Activated naive CD8-positive, alpha-beta T cell (primary cell): ENCODE results near the gene TSHZ2.
"Not testable (repeated sequence)": the region's sequence is repeated elsewhere in the genome, so short reads cannot be mapped to it uniquely, and the experiment has no call there.

Experiments used
- H3K27ac Mint-ChIP-seq: one replicate; pipeline ENCODE4 v1.8.0; 2021; ENCODE audit warnings: mixed read lengths
- H3K27me3 Mint-ChIP-seq: one replicate; pipeline ENCODE4 v1.8.0; 2021; ENCODE audit warnings: mixed read lengths
- H3K36me3 Mint-ChIP-seq: one replicate; pipeline ENCODE4 v1.8.0; 2021; ENCODE audit warnings: mixed read lengths
- H3K4me1 Mint-ChIP-seq: one replicate; pipeline ENCODE4 v1.8.0; 2021; ENCODE audit warnings: low read depth, mixed read lengths
- H3K4me3 Mint-ChIP-seq: one replicate; pipeline ENCODE4 v1.8.0; 2021; ENCODE audit warnings: mild to moderate bottlenecking, mixed read lengths
- H3K9me3 Mint-ChIP-seq: one replicate; pipeline ENCODE4 v1.8.0; 2021; ENCODE audit warnings: low read depth, mixed read lengths

TSHZ2 gene

DNA sequence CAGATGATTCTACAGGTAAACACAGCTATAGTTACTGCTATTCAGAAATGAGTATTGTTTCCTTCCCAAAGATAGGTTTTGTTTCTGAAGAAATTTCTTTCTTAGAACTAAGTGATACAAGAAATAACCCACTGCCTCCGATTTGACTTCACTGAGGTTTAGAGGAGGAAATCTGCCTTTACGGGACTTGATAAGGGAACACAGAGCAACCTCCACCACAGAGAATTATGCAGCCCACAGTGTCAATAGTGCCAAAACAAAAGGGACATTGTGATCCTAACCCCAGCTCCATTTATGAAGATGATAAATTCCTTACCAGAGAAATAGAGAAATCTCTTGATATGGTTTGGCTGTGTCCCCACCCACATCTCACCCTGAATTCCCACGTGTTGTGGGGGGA is 456.8 kb downstream of the TSHZ2 start:
- H3K4me1 Mint-ChIP-seq: no peaks in the 10 kb centered on the region
- H3K4me3 Mint-ChIP-seq: no peak overlapping the region
- H3K27ac Mint-ChIP-seq: no peak overlapping the region
- H3K27me3 Mint-ChIP-seq: no peaks in the 10 kb centered on the region
- no peaks in the 10 kb centered on the region for H3K9me3 Mint-ChIP-seq
- peaks cover 2% of the 10 kb centered on the region for H3K36me3 Mint-ChIP-seq

- Mint-ChIP-seq H3K36me3 (peaks cover 2% of the 10 kb centered on the region), H3K9me3 (no peaks in the 10 kb centered on the region), H3K4me1 (no peaks in the 10 kb centered on the region), H3K27me3 (peaks cover 1% of the 10 kb centered on the region), H3K27ac (no peak overlapping the region), H3K4me3 (no peak overlapping the region)
These were observed 462.5 kb downstream of the TSHZ2 start for GRCh38 chr20:53434662-53435061.

GRCh38 chr20:53436927-53437326 is 464.8 kb downstream of the TSHZ2 start:
- H3K4me3 Mint-ChIP-seq, H3K27ac Mint-ChIP-seq: not testable (repeated sequence)

DNA sequence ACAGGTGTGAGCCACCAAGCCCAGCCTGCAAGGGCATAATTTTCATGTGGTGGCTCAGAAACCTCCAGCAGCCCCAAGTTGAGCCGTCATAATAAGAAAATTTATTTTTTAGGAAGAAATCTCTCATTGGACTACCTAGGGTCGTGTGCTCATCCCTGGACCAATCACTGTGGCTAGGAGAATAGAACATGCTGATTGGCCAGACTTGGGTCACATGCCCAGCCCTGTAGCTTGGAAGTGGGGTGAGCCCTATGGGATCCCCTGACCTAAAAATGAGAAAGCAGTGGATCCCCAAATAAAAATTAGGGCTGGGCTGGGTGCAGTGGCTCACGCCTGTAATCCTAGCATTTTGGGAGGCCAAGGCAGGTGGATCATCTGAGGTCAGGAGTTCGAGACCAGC is 466.2 kb downstream of the TSHZ2 start:
- no peak overlapping the region for H3K4me3 Mint-ChIP-seq
- no peaks in the 10 kb centered on the region for H3K36me3 Mint-ChIP-seq
- H3K27ac Mint-ChIP-seq: no peak overlapping the region
- H3K9me3 Mint-ChIP-seq: no peaks in the 10 kb centered on the region
- peaks cover 1% of the 10 kb centered on the region for H3K27me3 Mint-ChIP-seq
- H3K4me1 Mint-ChIP-seq: no peaks in the 10 kb centered on the region

More at GRCh38 chr20:53436927-53437326, 464.8 kb downstream of the TSHZ2 start:
- not testable (repeated sequence) for H3K9me3 Mint-ChIP-seq, H3K4me1 Mint-ChIP-seq, H3K36me3 Mint-ChIP-seq, H3K27me3 Mint-ChIP-seq

- Mint-ChIP-seq H3K4me3 (no peak overlapping the region), H3K4me1 (no peaks in the 10 kb centered on the region), H3K27ac (no peak overlapping the region), H3K27me3 (peaks cover 1% of the 10 kb centered on the region), H3K36me3 (no peaks in the 10 kb centered on the region), H3K9me3 (no peaks in the 10 kb centered on the region)
These were observed 466.9 kb downstream of the TSHZ2 start for GRCh38 chr20:53439046-53439445.

- Mint-ChIP-seq H3K27ac (no peak overlapping the region), H3K4me1 (no peaks in the 10 kb centered on the region), H3K9me3 (no peaks in the 10 kb centered on the region), H3K36me3 (no peaks in the 10 kb centered on the region), H3K27me3 (peaks cover 1% of the 10 kb centered on the region), H3K4me3 (no peak overlapping the region)
These were observed 467.5 kb downstream of the TSHZ2 start for GRCh38 chr20:53439616-53440015.

DNA sequence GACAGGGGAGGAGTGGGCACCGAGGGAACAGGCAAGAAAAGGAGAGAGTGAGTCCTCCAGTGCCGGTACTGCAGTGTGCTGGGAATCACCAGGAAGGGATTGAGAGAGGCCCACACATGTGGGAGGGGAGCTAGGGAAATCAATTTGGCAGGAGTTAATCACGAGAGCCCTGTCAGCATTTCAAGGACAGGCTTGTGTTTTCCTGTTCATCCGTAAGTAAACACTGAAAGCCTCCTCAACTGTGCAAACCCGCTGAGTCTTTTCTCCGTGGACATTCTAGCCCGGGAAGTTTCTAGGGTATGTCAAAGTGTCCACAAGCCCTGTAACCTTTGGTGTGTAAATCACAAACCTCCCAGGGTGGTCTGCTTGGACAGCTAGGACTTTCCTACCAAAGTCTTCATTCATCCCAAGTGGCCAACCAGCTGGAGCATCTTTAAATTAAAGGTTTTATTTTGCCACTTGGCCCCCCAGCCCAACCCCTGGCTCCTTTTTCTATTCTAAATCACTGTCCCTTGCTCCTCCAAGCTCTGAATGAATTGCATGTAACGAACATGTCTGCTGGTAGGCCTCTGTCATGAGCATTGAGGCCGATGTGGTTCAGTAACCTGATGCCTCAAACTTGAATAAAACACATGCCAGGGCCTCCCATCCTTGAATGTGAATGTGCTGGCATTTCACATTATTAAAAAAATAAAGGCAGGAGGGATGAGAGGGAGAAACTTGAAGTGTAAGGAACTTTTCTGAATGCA is 472.4 kb downstream of the TSHZ2 start:
- no peak overlapping the region for H3K4me3 Mint-ChIP-seq
- H3K27ac Mint-ChIP-seq: no peak overlapping the region
- no peaks in the 10 kb centered on the region for H3K27me3 Mint-ChIP-seq
- H3K4me1 Mint-ChIP-seq: peaks cover 3% of the 10 kb centered on the region
- peaks cover 16% of the 10 kb centered on the region for H3K9me3 Mint-ChIP-seq
- H3K36me3 Mint-ChIP-seq: peaks cover 17% of the 10 kb centered on the region

DNA sequence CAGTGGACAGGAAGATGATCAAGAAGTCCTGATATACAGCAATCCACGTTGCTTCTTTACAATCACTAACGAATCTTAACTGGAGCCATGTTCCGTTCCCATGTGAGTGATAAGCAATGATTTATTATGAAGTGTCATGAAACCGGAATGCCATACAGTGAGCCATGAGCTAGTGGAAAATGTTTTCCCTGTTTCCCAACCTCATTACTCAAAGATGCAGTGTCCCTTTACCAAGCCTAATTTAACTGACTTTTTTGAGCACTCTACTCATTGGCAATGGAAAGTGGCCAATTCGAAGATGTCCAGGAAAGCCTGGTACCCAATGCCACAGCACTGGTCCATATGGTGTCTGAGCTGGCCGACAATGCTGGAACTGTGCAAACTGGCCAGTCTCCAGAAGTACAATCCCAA is 473.2 kb downstream of the TSHZ2 start:
- Mint-ChIP-seq H3K4me1 (peaks cover 3% of the 10 kb centered on the region), H3K27ac (no peak overlapping the region), H3K27me3 (no peaks in the 10 kb centered on the region), H3K4me3 (no peak overlapping the region), H3K9me3 (peaks cover 23% of the 10 kb centered on the region), H3K36me3 (peaks cover 22% of the 10 kb centered on the region)

GRCh38 chr20:53445932-53446331 is 473.8 kb downstream of the TSHZ2 start:
- Mint-ChIP-seq H3K27me3 (no peaks in the 10 kb centered on the region), H3K36me3 (peaks cover 24% of the 10 kb centered on the region), H3K4me3 (no peak overlapping the region), H3K27ac (no peak overlapping the region), H3K4me1 (peaks cover 3% of the 10 kb centered on the region), H3K9me3 (peaks cover 24% of the 10 kb centered on the region)

GRCh38 chr20:53447316-53447715 is 475.2 kb downstream of the TSHZ2 start:
- H3K4me3 Mint-ChIP-seq: no peak overlapping the region
- peaks cover 3% of the 10 kb centered on the region for H3K4me1 Mint-ChIP-seq
- peaks cover 32% of the 10 kb centered on the region for H3K9me3 Mint-ChIP-seq
- H3K36me3 Mint-ChIP-seq: peaks cover 26% of the 10 kb centered on the region
- no peaks in the 10 kb centered on the region for H3K27me3 Mint-ChIP-seq
- H3K27ac Mint-ChIP-seq: no peak overlapping the region

- peaks cover 28% of the 10 kb centered on the region for H3K36me3 Mint-ChIP-seq
- peaks cover 3% of the 10 kb centered on the region for H3K4me1 Mint-ChIP-seq
- H3K9me3 Mint-ChIP-seq: peaks cover 32% of the 10 kb centered on the region
- H3K4me3 Mint-ChIP-seq: no peak overlapping the region
- H3K27ac Mint-ChIP-seq: peak overlapping the region; percentile 1
- no peaks in the 10 kb centered on the region for H3K27me3 Mint-ChIP-seq
These were observed 476.3 kb downstream of the TSHZ2 start for GRCh38 chr20:53448426-53448825.

- peaks cover 32% of the 10 kb centered on the region for H3K9me3 Mint-ChIP-seq
These were observed 476.7 kb downstream of the TSHZ2 start for GRCh38 chr20:53448875-53449274.

DNA sequence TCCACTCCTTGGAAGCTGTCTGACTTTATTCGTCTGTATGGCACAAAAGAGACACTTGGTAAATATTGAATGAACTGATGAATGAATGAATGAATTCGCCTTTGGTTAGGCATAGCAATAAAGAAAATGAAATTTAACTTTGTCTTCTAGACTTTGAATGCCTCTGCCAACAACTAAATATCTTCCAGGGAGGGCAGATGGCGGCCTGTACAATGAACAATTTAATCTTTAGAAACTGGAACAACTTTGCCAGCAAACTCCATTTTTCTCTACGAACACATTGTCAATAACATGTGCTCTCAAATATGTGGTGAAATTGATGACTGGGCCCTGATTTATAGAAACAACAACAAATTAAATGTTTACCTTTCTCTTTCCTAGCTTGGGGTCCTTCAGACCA is 480.9 kb downstream of the TSHZ2 start:
- no peak overlapping the region for H3K27ac Mint-ChIP-seq
- H3K27me3 Mint-ChIP-seq: no peaks in the 10 kb centered on the region
- peaks cover 29% of the 10 kb centered on the region for H3K36me3 Mint-ChIP-seq
- peaks cover 2% of the 10 kb centered on the region for H3K4me1 Mint-ChIP-seq
- no peak overlapping the region for H3K4me3 Mint-ChIP-seq
- H3K9me3 Mint-ChIP-seq: peaks cover 35% of the 10 kb centered on the region

More at GRCh38 chr20:53448875-53449274, 476.7 kb downstream of the TSHZ2 start:
- H3K4me3 Mint-ChIP-seq: no peak overlapping the region
- H3K27me3 Mint-ChIP-seq: no peaks in the 10 kb centered on the region
- peaks cover 3% of the 10 kb centered on the region for H3K4me1 Mint-ChIP-seq
- peaks cover 28% of the 10 kb centered on the region for H3K36me3 Mint-ChIP-seq
- H3K27ac Mint-ChIP-seq: peak overlapping the region; percentile 1

DNA sequence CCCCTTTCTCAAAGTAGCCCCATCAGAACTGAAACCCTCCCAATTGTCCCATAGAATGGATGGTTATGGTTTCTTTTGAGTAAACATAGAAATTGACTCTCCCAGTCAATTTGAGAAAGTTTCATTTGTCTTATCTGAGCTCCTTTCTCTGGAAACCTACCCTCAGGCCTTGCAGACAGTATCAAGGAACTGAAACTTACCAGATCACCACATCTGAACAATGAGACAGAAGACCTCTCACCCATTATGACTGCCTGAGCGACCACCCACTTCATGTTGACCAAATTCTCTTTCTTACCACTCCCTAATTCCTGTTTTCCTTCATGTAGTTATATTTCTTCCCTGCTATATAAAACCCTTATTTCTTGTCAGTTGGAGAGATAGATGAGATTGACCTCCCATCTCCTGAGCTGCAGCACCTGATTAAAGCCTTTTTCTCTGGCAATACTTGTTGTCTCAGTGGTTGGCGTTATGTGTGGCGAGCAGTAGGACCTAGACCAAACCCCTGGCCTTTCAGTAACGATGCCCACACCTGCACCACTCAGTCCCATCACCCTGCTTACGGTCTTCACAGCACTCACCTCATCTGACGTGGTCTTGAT is 482.6 kb downstream of the TSHZ2 start:
- no peak overlapping the region for H3K4me3 Mint-ChIP-seq

GRCh38 chr20:53463101-53463972 is 491.2 kb downstream of the TSHZ2 start:
- Mint-ChIP-seq H3K9me3 (no peaks in the 10 kb centered on the region), H3K4me3 (no peak overlapping the region), H3K36me3 (no peaks in the 10 kb centered on the region), H3K27ac (no peak overlapping the region), H3K4me1 (no peaks in the 10 kb centered on the region), H3K27me3 (no peaks in the 10 kb centered on the region)

More for the DNA sequence above, 482.6 kb downstream of the TSHZ2 start:
- no peak overlapping the region for H3K27ac Mint-ChIP-seq
- H3K4me1 Mint-ChIP-seq: no peaks in the 10 kb centered on the region
- H3K36me3 Mint-ChIP-seq: peaks cover 15% of the 10 kb centered on the region
- H3K9me3 Mint-ChIP-seq: peaks cover 23% of the 10 kb centered on the region
- H3K27me3 Mint-ChIP-seq: no peaks in the 10 kb centered on the region
